HG02884 (cell line): ENCODE measurements around the gene RASA2.
"Not testable (repeated sequence)": the region's sequence is repeated elsewhere in the genome, so short reads cannot be mapped to it uniquely, and the experiment has no call there.

Experiments
- ATAC-seq: cut with Tn5 transposase; IDR thresholded peaks from one replicate; pipeline ENCODE4 v1.9.1; 2021; ENCODE audit warnings: mild to moderate bottlenecking, moderate library complexity; ENCODE audit not compliant: unreplicated experiment

The RASA2 gene

DNA sequence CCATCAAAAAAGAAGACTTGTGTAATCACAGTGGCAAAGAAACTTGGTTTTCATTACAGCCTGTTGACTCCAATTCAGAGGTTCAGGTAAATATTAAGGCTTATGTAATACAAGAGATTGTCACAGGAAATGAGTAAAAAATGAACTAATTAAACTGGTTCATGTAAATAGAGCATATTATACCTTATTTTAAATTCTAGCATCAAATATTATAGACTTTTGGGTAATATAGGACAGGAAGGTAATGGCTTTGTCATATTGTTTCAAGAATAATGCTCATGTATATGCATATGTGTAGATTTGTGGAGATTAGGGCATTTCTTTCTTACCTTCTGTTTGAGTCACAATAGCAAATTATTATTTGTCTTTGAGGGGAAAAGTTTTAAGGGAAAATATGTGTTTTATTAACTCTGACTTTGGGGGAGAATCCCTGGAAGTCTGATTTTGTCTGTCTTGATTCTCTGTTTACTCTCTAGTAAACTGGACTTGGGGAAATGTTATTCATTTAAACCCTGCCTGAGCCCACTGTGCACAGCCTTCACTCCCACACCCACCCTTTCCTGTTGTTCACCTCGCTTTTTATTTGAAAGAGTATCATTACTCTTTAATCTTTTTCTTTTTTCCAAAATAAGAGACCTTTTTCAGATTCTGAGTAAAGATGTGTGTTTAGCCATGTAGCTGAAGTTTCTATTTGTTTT is 43.0 kb downstream of the RASA2 start:
- ATAC-seq, result no peak

DNA sequence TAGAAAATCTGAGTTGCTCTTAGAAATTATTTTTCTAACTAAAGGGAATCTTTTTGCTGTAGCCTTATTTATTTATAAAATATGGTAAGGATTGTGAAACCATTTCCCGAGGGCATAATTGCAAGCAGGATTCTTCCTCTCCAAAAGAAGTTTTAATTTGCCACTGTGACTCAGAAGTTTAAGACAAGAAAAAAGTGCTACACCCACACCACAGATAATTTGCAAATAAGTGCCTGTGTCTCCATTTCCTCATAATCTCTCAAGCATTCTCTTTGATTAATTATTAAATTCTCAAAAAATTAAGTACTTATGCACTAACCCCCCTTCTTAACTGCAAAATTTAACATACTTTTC is 43.6 kb downstream of the RASA2 start:
- no peak for ATAC-seq

DNA sequence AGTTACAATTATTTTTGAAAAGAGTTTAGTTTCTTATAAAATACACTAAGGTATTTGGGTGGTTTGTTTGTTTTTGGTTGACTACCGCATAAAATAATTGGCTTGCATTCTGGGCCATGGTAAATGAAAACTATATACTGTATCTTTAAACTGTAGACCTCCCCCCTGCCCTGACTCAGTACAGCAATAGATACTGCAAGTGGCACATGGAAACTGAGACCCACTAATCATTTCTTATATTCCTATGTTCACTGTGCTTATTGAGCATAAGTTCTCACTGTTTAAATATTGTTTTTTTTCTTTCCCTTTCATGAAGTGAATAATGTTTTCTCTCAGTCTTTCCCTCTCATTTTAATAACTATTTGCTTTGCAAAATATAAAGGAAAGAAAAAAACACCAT is 45.8 kb downstream of the RASA2 start:
- no peak for ATAC-seq

DNA sequence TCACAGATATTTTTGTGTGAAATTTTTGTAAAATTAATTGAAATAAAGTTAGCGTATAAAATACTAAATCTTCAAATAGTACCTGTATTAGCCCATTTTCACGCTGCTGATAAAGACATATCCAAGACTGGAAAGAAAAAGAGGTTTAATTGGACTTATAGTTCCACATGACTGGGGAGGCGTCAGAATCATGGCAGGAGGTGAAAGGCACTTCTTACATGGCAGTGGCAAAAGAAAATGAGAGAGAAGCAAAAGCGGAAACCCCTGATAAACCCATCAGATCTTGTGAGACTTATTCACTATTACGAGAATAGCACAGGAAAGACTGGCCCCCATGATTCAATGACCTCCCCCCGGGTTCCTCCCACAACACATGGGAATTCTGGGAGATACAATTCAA is 49.2 kb downstream of the RASA2 start:
- ATAC-seq, result not testable (repeated sequence)

DNA sequence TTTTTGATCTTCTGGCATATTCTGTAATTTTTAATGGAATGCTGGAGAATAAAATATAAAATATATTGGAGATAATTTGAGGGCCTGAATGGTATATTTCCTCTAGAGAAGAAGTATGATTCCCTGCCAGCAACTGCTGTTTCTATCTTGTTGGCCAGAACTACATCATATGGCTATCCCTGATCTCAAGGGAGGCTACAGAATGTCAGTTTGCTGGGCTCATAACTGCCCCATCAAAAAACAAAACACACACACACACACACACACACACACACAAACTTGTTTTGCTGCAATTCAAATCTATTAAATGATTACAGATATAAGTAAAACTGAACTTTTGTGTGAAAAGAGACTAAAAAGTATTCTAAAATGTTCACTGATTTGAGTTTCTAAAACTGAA is 51.0 kb downstream of the RASA2 start:
- ATAC-seq, result no peak

DNA sequence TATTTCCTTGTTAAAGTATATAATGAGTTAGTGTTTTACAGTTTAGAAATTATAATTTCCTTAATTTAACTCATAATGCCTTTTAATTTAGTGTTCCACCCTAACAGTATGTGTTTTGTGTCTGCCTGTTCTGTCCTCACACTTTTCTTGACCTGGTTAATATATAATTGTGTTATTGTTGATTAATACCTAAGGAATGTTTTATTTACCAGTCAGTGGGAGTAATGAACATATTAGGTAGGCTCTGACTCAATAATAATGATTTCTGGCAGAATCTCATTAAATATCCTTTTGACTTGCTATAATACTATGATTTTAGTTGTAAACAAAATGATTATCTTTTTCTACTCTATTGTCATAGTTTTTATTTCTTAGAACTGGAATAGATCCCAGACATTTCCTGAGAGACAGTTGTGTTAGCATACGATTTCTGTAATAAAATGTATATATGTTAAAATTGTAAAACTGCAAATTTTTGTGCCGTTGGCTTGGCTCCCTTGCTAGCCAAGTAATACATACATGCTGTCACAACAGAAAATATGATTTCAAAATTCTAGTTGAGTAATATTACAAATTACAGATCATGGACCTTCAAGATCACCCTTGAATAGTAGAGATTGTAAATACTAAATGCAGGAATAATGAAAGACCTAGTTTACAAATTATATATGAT is 51.9 kb downstream of the RASA2 start:
- ATAC-seq, result no peak

DNA sequence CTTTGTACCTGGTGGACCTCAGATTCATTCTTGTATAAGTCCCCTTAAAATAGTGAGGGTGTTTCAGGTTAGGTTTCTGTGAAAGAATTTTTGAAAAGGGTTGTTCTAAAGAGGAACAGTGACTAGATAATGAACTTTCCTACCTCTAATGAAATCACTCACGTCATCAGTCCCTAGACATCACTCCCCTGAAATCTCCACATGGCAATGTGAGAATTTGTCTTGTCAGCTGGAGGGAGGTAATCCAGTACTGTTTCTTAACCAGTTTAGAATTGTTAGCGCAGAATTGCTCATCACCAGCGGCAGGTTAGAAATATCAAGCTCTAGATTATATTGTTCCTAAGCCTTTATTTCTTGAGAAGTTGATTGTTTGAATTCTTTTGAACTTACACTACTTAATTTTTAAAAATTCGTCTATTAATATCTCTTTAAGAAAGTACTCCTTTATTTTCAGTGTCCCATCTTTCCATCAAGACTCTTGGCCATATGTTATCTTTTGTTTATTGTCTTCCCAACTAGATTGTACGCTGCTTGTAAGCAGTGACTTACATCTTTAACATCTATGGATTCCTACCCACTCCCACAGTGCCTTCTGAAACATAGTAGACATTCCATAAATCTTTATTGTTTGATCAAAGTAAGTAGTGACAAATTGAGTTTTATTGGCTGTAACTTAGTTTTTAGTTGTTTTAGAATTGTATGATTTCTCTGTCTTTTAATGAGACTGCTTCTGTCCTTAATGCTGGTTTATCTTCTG is 52.8 kb downstream of the RASA2 start:
- no peak for ATAC-seq

DNA sequence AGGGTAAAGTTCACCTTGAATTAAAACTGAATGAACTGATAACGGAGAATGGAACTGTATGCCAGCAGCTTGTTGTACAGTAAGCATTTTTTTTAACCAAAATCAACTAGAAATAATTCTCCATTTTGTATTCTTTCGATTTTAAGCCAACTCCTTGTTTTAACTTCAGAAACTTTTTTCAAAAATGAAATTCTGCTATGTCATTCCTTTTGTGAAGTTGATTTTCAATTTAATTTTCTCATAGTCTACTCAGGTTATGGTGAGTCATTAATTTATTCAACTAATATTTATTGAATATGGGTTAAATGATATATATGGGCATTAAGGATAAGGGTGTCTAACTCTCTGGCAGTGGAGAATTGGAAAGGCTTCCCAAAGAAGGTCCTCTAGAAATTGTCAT is 53.7 kb downstream of the RASA2 start:
- no peak for ATAC-seq

DNA sequence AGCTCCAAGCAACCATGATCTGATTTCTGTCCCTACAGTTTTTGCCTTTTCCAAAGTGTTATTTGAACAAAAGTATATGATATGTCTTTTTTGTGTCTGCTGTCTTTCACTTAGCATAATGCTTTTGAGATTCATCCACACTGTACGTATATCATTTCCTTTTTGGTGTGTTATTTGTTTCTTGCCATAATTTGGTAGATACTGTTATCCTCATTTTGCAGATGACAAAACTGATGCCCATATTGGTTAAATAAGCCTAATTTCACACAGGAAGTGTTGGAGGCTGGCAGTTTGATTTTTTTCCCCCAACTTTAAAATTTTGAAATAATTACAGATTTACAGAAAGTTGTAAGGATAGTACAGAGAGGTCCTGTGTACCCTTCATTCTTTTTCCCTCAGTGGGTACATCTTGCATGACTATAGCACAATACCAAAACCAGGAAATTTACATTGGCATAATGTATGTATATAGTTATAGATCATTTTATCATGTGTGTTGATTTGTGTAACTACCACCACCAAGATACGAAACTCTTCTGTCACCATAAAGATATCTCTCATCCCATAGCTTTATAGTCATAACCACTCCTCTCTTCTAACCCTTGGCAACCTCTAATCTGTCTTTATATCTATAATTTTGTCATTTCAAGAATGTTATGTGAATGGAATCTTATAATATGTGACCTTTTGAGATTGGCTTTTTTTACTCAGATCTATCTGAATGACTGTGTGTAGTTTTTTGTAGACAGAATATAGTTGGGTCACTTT is 55.6 kb downstream of the RASA2 start:
- no peak for ATAC-seq

DNA sequence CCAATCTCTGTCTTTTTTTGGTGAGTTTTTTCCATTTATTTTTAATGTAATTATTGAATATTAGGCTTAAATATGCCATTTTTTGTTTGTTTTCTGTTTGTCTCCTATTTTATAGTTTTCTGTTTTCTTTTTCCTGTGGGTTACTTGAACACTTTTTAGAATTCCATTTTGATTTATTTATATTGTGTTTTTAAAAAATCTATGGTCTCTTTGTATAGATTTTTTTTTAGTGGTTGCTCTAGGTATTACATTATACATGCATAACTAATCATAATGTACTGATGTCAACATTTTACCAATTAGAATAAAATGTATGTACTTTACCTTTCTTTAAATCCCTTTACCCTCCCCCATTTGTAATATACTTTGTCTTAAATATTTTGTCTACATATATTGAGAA is 56.2 kb downstream of the RASA2 start:
- ATAC-seq, result no peak

DNA sequence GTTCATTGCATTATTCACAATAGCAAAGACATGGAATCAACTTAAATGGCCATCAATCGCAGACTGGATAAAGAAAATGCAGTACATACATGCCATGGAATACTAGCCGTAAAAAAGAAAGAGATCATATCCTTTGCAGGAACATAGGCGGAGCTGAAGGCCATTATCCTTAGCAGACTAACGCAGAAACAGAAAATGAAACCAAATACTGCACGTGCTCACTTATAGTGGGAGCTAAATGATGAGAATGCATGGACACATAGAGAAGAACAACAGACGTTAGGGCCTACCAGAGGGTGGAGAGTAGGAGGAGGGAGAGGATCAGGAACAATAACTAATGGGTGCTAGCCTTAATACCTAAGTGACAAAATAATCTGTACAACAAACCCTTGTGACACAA is 57.9 kb downstream of the RASA2 start:
- no peak for ATAC-seq

DNA sequence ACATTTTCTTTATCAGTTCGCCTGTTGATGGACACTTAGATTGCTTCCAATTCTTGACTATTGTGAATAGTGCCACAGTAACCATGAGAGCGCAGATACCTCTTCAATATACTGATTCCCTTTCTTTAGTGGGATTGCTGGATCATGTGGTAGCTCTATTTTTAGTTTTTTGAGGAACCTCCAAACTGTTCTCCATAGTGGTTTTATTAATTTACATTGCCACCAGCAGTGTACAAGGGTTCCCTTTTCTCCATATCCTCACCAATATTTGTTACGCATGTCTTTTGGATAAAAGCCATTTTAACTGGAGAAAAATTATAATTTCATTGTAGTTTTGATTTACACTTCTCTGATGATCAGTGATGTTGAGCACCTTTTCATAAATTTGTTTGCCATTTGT is 59.3 kb downstream of the RASA2 start:
- ATAC-seq, result no peak

DNA sequence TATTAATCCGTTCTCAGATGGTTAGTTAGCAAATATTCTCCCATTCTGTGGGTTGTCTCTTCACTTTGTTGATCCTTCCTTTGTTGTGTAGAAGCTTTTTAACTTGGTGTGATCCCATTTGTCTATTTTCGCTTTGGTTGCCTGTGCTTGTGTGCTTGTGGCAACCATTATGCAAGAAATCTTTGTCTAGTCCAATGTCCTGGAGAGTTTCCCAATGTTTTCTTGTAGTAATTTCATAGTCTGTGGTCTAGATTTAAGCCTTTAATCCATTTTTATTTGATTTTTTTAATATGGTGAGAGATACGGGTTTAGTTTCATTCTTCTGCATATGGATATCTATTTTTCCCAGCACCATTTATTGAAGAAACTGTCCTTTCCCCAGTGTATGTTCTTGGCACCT is 59.8 kb downstream of the RASA2 start:
- no peak for ATAC-seq

DNA sequence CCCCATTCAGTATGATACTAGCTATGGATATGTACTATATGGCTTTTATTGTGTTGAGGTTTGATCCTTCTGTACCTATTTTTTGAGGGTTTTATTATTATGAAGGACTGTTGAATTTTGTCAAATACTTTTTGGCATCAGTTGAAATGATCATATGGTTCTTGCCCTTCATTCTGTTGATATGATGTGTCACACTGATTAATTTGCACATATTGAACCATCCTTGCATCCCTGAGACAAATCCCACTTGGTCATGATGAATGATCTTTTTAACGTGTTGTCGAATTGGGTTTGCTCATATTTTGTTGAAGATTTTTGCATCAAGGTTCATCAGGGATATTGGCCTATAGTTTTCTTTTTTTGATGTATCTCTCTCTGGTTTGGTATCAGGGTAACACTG is 61.0 kb downstream of the RASA2 start:
- ATAC-seq, result no peak

DNA sequence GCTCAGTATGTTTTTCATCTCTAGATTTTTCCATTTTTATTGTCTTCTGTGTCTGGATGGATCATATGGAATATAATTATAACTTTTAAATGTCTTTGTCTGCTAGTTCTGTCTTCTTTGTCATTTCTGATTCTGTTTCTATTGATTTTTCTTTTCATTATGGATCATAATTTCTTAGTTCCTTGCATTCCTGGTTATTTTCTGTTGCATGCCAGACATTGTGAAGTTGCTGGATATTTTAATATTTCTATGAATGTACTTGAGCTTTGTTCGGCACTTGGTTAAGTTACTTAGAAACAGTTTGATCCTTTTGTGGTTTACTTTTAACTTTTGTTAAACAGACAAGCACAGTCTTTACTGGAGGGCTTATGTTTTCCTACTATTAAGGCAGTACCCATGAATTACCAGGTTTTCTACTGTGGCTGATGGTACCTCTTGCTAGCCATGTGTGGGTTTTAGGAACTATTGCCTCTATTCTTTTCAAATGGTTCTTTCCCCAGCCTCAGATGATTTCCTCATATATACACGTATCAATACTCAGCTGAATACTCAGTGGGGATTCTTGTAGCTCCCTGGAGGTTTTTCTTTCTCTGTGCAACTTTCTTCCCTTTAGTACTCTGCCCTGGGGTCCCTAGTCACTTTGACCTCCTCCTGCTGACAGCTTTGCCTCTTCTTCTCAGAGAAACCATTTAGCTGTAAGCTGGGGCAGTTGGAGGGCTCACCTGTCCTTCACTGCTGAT is 64.3 kb downstream of the RASA2 start:
- no peak for ATAC-seq

DNA sequence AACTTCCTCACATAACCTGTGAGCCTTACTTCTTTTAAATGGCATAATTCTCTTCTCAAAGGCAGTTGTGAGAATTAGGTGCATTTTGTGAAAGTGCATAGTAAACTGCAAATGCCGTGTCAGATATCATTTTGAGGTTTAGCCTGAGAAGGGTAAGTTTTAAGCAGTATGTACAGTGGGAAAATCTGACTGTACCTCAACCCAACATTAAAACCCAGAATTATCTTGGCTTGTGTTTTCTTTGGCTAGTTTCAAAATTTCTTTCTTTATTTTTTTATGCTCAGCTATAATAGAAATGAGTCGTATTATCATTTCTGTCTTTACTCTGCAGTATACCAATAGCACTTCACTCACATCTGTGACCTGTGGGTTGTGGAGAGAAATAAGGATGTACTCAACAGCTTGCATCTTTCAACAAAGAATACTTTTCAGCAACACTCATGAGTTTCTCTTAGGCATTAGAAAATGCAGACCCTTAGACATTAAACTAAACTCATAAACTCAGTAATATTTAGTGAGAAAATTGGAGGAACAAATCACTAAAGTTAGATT is 65.7 kb downstream of the RASA2 start:
- no peak for ATAC-seq

DNA sequence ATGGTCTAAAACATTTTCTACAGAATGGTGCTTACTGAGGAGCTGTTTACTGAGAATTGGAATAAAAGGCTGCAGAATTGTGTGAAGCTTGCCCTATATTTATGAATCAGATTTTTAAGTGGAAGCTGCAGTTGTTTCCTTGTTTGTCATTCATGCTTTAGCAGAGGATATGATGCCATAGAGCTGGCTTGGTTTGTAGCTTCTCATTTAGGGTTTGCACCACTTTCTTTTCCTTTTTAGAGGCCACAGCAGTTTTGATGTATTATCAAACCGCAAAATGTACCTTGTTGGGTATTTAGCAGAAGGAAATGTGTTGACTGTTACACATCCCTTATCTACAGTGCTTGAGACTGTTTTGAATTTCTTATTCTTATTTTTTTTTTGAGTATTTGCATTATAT is 66.2 kb downstream of the RASA2 start:
- ATAC-seq, result no peak

DNA sequence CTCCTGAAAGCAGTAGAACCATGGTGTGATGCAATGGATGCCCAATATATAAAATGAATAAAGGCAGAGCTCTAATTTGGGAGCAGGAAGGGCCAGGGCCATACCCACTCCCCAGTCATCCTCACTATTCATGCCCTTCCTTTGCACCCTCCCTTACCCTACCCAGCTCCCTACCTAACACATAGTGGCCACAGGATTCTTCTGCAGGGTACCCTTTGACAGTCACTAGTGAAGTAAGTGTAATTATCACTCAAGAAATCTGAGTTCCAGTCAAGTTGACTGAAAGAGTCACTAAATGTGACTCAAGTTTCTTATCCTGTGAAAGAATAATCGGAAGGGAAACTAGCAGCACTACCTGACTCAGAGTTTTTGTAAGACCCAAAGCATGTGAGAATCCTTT is 69.2 kb downstream of the RASA2 start:
- ATAC-seq, result no peak

DNA sequence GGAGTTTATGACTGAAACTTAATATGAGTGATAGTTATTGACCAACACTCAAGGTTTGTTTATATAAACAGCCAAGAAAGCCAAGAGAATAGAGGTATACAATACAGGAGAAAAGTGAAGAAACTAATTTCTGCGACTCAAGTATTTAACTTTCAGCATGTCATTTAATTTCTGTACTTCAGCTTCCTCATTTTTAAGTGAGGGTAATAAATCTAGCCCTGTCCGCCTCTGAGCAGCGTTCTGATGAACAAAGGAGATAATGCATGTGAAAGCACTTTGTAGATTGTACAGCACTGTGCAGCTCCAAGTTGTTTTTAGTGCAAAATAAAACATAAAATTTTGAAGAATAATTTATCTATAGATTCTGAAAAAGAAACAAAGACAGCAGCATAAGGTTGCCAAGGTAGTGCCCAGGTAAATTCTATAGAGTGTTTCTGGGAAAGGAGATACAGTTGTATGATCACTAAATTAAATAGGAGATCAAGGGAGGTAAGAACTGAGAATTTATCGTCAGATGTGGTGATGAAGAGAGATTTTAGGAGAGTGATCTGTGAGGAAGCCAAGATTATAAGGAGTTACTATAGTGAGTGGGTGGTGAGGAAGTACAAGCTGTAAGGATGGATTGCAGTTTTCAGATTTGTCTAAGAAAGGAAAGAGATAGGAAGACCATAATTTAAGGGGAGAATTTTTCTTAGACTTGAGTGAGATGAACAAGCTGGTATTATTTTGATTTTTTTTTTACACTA is 71.3 kb downstream of the RASA2 start:
- no peak for ATAC-seq
